Left forelimb (tissue), 1 donor: ENCODE measurements around the gene CAV1.
"Not testable (repeated sequence)": the region's sequence is repeated elsewhere in the genome, so short reads cannot be mapped to it uniquely, and the experiment has no call there.

Source experiments
- DNase-seq: peaks from one replicate; pipeline ENCODE4 v3.0.0-alpha.2; 2018; ENCODE audit warnings: low spot score

The CAV1 gene

DNA sequence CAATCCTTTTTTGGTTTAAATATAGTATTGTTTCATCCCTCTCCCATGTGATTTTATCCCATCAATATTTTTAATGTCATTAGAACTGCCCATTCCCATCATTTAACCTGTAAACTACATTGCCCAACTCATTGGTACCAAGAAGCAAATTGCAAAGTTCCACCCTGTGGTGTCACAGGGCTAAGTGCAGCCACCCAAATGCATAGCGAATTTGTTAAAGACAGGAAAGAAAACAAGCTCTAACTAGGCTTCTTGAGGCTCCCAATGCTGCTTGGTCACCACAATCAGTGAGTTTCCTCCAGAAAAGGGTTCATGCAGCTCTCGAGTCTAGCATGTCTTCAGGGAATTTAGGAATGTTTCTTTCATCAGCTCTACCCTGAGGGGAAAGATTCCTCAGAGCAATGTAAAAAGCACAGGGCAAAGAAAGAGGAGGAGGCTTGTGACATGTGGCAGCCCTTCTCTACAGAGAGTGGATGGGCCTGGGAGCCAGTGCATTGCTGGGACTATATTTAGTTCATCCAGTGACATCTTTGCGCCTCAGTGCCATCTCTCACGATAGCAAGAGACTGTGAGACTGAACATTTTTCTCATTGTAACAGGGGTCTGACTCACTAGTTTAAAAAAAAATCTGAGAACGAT is 58.1 kb downstream of the CAV1 start:
- DNase-seq = no peak

DNA sequence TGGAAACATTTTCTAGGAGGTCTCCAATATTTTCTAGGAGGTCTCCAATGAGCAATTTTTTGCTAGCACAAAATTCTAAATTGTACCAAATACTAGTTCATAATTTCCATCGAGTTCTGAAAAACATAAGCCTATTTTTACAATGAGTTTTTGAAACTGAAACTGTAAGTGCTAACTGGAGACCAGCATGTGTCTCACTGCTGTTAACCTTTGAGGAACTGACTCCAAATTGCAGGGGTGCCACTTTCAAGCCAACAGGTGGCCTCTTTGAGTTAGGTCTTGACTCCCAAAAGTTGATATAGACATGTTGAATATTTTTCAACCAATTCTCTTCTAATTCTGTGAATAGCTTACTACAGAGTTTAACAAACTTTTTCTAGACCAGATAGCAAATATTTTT is 58.8 kb downstream of the CAV1 start:
- no peak for DNase-seq

DNA sequence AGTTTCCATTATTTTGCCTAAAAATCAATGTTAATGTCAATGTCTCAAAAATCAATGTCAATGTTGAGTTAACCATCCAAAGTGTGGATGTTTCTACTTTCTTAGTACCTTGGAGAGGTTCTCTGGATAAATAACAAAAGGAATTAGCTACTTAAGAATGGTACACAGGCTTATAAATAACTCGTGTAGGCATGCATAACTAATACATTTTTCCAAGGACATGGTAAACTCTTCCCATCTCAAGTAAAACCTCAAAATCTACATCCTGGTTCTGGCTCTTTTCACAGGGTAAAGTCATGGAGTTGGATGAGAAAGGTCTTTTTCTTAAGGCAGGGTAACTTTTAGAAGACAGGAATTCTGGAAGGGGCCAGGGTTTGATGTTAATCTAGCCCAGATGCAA is 59.9 kb downstream of the CAV1 start:
- DNase-seq = no peak

DNA sequence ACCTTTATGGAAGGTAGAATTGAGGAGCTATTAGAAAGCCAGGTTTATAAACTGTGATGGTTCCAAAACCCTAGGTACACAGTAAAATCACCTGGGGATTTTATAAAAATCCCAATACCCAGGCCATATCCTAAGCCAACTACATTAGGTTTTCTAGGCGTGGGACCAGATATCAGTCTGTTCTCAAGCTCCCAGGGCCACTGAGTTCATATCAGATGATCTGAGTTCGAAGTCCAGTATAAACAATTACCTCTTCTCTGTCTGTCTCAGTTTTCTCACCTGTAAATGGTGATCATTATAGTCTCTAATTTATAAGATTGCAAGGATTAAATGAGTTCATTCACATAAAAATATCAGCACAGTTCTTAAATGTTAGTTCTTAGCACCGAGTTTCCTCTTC is 60.6 kb downstream of the CAV1 start:
- DNase-seq = no peak

DNA sequence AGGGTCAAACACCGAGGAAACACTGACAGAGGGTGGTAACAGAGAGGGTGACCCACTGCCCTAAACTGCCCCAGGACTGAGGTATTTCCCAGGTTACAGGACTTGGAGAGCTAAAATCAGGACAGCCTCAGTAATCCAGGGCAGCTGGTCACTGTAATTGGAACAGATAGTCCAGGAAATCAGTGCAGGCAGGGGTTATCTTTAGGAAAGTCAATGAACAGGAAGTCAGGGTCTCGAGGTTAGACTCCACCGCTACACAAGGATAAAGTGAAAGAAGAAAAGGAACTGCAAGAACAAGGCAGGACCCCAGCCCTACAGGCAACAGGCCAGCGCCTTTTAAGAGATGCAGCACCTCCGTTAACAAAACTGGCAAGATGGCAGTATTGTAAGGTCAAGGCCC is 61.1 kb downstream of the CAV1 start:
- DNase-seq = no peak

DNA sequence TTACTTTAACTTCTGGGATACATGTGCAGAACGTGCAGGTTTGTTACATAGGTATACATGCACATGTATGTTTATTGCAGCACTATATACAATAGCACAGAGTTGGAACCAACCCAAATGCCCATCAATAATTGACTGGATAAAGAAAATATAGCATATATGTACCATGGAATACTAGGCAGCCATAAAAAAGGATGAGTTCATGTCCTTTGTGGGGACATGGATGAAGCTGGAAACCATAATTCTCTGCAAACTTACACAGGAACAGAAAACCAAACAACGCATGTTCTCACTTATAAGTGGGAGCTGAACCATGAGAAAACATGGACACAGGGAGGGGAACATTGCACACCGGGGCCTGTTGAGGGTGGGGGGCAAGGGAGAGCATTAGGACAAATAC is 62.4 kb downstream of the CAV1 start:
- DNase-seq = not testable (repeated sequence)

DNA sequence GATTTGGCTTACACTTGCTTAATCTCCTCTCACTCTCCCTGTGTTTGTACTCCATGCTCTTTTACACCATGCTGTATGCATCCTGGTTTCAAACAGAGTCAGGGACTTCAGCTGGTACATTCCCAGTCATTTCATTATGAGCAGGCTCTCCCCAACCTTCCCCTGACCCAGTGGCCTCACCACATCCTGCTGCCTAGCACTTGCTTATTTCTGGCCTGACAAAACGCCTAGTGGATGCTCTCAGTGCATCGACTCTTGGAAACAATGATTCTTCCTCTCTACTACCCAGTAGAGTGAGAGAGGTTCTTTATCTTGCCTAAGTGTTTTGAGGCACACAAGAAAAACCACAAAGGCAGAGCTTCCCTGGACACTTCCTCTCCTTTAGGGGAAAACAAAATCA is 63.4 kb downstream of the CAV1 start:
- no peak for DNase-seq

DNA sequence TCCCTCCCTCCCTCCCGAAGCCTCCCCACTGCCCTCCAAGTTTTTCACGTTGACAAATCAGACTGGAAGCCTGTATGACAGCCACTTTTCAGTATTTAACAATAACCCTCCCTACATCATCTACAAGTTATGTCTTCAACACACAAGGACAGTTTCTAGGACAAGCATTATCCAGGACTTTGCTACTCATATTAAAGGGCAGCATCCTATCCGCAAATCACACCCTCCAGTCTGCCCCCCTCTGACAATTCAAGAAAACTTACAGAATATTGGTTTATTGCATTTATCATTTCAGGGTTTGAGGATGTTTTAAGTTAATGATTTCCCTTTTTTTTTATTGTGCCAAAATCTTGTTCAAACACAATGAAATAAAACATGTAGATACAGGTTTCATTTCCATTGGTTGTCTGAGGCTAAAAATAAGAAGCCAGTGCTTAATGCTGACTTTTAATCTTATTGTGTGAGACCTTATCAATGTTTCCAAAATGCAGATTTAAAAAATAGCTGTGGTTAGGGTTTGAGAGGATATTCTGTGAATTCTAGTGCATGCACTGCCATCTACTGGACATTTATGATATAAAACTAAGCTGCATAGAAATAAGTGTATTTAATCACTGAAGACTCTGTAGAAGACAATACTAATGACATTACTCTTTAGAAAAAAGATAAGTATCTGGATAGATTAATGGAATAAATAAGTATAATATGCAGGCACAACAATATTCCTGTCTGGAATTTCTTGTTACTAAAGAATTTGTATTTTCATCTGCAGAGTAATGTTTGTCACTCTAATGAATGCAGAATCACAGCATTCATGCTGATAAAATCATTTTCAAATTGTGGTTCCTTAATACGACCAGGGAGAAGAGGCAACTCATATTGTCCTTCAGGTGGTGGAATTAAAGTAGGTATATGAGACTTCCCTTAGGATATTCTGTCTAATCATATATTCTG is 64.1 kb downstream of the CAV1 start:
- DNase-seq = no peak

DNA sequence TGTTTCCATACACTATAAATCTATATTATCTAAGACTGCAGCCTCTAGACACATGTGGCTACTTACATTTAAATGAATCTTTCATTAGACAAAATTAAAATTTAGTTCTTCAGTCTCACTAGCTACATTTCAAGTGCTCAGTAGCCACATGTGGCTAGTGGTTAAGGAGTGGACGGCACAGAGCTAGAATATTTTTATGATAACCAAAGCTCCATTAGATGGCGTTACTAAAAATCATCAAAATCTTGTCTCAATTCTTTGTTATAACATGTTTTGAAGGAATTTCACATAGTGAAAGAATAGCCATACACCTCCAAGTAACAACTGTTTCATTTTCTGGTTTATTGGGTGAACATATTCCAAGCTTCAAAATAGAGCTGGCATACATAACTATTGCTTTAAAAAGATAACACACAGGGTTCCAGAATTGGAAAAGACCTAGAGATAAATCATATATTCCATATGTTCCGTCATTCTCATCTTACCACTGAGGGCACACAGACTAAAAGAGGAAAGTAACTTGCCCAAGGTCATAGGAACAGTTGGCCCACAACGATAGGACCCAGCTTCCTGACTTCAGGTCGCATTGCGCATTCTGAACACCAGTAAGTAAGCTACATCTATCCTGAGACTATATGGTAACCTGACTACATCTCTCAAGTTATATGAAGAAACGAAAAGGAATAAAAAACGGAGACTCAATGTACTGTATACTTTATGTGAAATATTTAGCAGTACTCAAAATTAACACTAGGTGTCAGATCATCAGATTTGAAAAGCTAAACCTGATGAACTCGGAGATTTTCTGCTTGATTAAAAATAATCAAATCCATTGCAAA is 66.6 kb downstream of the CAV1 start:
- no peak for DNase-seq

DNA sequence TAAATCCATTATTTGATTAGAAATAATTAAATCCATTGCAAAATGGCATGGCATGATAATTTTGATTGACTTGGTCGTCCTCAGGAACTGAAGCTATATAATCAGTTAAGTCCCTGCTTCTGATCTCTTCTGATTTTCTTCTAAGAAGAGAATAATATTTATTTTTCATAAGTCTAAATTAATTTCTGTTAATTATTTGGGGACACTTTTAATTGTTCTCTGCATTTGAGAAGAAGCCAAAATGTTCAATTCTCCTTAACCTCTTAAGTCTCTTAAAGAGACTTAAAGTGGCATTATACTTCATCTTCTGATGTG is 67.2 kb downstream of the CAV1 start:
- no peak for DNase-seq

DNA sequence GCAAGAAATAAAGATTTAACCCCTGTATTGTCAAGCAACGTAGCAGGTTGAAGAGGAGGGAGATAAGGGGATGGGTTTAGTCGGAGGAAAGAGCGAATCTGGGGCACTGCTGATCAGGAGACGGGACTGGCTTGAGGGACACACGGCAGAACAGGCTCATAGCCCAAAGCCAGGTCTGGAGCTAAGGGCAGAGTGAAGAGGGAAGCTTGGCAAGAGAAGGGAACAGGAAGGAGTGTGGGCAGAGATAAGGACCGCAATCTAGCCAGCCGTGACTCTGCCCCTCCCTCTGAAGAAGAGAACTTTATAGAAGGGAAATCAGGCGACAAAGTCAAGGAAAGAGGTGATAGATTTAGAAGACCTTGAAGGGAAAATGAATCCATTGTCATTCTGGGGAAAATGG is 67.6 kb downstream of the CAV1 start:
- DNase-seq = no peak

DNA sequence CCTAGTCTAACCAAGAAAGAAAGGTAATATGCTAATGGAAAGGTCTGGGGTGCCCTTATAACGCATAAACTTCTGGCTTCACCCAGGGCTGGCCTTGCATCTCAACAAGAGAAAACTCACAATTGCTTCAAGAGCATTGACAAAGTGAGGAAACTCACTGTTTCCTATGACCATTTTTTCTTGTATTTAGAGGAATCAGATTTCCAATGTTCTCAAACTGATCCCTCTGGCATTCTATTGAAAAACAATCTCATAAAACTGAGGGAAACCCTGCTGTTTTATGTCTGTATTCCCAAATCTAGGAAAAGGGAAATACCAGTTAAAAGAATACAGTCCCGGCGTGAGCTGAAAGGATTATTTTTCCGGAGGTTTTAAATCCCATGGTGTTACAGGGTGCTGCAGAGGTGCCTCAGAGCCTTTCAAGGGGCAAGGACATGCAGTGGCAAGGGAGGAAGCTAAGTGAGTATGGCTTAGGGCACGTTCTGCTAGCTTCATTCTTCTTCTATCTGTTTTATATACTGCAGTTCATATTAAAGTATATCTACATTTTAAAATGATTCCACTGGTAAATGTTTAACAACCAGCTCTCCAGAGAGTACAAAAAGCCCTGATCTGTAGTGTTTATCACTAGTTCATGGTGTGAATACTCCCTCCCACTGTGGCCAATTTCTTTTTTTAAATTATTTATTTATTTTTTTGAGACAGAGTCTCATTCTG is 68.7 kb downstream of the CAV1 start:
- no peak for DNase-seq

DNA sequence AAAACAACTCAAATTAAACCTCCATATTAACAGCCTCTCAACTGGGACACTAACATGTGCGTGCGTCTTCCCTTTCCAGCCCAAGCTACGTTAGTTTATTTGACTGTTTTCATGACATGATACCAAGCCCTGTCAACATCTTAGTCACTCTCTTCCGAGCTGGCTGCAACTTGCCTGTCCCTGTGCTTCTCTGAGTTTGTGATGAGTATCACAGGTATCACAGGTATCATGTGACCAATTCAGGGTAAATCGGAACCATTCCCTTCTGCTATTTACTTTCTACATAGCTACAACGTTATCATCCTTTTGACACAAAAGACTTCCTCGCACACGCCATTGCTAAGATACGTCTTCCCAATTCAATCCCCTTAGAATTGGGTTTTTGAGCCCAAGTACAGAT is 70.2 kb downstream of the CAV1 start:
- no peak for DNase-seq

DNA sequence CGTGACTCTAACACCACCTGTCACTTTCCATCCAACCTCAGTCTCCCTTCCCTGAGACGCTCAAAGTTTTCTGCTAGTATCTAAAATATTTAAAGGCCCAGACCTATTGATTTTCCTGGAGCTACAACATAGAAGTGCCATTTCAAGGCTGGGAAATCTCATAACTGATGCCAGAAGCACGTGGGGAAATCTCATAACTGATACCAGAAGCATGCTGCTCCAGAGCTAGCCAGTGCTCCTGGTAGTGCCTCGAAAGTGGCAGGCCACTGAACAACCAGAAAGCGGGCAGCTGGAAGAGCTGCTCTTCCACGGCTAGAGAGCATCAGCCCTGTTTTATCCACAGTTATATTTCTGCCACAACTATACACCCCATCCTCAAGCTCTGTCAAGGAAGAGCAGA is 72.5 kb downstream of the CAV1 start:
- no peak for DNase-seq

DNA sequence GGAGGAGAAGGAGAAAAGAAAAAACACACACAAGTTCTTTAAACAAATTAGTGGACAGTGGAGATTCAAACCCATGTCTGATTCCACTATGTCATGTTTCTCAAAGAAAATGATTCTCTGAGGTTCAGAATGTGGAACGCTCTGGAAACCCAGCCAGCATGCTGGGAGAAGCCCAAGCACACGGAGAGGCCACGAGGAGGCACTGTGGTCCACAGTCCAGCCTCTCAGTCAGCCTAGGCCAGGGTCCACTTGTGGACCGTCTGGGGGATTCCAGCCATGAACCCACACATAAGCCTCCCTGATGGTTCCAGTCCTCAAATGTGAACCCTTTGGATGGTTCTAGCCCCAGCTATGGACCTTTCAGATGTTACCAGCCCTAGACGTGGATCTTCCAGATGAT is 73.4 kb downstream of the CAV1 start:
- DNase-seq = no peak

DNA sequence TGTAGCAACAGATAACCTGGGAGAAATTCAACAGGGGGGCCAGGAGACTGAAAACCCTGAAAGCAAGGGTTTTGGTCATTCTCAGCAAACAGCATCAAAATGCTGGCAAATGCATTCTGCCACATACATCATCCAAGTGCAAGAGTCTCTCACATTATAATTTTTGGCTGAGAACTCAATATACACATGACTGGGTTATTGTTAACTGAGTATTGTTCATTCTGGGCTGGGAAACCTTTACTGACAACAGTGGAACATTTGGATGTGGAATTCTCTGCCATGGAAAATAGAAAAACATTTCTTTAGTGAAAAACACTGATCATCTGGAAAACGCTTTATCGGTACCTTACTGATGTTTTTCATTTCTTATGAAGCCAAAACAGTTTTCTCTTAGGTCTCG is 74.0 kb downstream of the CAV1 start:
- DNase-seq = no peak

DNA sequence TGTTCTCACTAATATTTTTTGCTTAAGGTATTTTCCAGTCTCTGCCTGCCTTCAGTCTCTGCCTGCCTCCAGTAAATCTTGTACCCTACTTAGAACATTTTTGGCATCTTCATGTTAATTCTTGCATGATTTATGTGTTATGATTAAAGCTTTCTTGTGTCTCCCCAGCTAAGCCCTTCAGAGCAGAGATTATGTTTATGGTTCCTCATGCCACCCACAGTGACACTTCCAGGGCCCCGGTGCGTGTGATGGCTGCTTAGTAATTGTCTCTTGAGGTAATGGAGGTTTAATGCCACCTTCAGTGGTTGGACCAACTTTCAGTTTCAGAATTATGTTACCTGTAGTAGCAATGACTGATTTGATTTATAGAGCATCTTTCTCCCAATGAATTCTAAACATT is 76.6 kb downstream of the CAV1 start:
- no peak for DNase-seq

DNA sequence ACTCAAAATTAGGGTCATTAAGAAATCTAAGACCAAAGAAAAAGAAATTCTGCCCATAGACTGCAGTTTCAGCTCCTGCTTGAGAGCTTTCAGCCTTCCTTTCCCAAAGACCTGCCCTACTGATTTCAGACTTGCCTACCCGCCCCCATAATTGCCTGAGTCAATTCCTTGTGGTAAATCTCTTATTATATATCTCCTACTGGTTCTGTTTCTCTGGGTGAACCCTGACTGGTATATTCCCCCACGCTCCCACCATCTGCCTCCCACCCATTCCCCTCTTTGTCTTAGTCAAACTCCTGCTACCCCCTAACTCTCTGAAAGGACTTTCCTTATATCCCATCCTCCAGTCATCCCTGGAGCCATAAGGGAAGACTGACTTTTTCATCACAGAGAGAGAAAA is 82.5 kb downstream of the CAV1 start:
- DNase-seq = no peak

DNA sequence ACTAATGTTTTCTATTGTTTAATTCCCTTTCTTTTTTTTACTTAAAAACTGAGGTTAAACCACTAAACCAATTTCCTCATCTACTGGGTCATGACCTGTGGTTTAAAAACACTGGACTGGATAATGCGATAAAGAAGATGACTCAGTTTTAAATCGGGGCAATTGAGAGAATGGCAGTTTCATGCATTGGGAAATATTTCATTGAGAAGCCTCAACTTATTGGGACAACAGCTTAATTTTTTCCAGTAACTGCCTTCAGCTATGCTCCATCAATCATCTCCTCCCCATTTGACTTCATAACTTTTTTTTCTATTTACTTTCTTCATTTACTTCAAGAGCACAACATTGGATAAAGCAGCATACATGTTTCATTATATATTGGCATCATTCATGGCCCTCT is 85.4 kb downstream of the CAV1 start:
- no peak for DNase-seq

DNA sequence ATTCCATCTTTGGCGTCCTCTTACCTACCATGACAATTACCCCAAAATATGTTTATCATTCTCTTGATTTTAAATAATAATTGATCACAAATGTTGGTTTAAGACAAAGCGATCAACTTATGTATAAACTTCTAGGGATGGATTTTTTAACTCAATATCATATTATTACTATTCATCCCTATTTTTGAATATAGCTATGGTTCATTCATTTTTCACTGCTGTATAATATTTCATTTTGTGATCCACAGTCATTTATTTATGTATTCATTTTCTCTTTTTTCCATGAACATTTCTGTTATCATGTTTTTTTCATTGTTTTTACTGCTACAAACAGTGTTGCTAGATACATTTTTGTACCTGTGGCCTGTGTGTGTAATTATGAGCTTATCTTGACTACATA is 85.9 kb downstream of the CAV1 start:
- DNase-seq = no peak
